Activated CD8-positive, alpha-beta memory T cell treated with anti-CD3 and anti-CD28 coated beads for 24 hours (primary cell): ENCODE results near the gene ARID3A.

Source experiments
- DNase-seq: peaks from one replicate; pipeline ENCODE4 v3.0.0-alpha.2; 2020

The ARID3A gene

DNA sequence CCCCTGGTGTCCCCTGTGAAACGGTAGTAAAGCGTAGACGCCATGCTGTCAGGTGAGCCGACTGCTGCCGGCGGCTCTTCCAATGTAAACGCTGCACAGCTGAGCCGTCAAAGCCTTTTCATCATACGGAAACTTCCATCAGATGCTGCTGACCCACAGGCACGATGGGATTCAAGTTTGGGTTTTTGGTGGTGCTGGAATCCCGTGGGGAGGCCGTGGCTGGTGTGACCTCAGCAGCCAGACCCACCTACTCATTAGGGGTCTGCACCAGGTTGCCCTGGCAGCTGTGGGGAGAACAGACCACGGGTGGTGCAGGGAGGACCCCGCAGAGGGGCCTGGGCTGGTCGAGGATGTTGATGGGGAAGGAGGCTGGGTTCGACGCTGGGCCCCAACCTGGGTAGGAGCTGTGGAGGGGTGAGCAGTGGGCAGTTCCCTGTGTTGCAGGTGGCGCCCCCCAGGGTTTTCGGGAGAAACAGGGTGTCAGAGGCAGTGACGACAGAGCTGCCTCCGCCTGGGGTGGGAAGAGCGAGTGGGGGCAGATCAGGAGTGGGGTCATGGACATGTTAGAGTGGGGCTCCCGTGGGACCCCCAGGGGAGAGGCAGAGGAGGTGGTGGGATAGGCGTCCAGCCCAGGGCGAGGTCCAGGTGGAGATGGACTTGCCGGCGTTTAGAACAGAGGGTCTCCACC lies 81.0 kb downstream of the ARID3A start:
- no peak for DNase-seq

DNA sequence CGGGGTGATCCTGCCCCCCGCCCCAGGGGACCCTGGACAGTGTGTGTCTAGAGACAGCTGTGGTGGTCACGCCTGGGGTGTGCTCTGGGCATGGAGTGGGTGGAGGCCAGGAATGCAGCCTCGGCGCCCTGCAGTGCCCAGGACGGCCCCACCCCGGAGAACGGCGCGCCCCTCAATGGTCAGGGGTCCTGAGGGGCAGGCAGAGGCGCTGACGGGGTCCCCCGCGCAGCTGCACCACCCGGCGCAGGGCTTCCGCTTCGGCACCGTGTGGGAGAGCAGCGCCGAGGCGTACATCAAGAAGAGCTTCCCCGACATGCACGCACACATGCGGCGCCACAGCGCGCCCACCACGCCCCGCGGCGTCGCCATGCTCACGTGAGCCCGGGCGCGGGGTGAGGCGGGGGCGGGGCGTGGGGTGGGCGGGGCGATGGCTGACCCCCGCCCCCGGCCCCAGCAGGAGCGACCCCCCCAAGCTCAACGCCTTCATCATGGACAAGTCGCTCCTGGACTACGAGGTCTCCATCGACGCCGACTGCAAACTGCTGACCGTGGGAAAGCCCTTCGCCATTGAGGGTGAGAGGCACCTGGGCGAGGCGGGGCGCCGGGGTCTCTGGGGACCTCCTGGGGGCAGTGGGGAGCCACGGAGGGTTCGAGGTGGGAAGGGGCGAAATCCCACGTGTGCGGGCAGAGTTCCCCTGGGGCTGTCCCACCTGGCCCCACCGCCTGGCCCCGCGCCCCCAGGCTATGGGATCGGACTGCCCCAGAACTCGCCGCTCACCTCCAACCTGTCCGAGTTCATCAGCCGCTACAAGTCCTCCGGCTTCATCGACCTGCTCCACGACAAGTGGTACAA lies 81.8 kb downstream of the ARID3A start:
- no peak for DNase-seq

DNA sequence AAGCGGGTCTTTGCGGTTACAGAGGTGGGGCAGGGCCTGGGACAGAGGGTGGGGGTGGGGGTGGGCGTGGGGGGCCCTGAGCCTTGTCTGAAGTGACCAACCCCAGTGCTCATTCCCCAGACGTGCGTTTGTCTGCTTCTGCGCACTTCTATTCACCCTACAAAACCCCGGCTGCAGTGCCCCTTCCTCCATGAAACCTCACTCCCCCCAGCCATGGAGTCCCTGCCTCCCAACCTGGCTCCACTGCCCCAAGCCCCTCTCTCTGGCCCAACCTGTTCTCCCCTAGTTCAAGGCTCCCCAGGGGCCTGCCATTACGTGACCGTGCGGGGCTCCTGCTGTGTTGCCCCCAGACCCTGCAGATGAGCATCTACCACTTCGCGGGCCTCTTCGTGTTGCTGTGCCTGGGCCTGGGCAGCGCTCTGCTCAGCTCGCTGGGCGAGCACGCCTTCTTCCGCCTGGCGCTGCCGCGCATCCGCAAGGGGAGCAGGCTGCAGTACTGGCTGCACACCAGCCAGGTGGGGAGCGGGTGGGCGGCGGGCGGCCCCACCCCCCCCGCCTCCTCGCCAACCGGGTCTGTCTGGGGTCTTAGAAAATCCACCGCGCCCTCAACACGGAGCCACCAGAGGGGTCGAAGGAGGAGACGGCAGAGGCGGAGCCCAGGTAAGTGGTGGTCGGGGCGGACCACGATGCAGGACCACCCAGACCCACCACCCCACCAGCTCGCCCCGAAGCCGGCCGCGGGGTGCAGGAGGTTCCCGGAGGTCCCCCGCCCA lies 82.6 kb downstream of the ARID3A start:
- no peak for DNase-seq

DNA sequence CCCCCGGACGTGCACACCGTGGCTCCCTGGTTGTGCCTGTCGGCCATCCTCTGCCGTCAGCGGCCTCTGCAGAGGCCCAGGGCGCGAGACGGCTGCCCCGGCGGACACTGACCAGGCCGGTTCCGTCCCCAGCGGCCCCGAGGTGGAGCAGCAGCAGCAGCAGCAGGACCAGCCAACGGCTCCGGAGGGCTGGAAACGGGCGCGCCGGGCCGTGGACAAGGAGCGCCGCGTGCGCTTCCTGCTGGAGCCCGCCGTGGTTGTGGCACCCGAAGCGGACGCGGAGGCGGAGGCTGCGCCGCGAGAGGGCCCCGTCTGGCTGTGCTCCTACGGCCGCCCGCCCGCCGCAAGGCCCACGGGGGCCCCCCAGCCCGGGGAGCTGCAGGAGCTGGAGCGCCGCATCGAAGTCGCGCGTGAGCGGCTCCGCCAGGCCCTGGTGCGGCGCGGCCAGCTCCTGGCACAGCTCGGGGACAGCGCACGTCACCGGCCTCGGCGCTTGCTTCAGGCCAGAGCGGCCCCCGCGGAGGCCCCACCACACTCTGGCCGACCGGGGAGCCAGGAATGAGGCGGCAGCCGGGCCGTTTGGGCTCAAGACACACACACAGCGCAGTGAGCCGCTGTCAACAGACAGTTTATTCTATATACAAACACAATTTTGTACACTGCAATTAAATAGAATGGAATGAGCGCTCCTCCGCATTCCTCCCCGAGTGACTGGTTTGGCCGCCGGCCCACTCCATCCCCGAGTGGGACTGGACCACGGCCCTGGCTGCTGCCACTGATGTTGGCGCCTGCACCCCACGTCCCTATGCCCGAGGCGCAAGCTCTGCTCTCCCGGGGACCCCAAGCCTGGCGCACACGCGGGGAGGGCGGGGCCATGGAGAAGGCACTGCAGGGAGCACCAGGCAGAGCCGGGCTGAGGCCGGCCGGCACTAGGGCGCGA lies 83.5 kb downstream of the ARID3A start:
- no peak for DNase-seq

DNA sequence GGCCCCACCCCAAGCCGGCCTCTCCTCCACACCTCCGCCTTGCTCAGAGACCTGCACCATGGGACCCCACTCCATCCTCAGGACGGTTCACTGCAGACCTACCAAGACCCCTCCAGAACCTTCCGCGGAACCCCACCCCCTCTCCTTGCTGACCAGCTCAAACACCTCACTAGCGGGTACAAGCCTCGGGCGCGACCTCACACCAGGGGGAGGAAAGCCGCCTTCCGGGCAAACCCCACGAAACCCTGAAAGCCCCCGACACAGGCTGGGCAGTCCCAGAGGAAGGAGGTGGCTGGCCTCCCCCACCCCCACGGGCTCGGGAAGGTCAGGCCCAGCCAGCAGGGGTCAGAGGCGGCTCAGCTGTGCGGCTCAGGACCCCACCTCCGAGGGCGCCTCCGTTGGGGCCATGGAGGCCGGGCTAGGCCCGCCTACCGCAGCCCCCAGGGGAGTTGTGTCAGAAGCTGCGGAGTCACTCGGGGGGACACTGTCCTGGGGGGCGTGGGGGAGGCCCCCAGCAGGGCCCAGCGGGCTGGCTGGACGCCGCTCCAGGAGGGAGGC lies 84.2 kb downstream of the ARID3A start:
- DNase-seq, result no peak

DNA sequence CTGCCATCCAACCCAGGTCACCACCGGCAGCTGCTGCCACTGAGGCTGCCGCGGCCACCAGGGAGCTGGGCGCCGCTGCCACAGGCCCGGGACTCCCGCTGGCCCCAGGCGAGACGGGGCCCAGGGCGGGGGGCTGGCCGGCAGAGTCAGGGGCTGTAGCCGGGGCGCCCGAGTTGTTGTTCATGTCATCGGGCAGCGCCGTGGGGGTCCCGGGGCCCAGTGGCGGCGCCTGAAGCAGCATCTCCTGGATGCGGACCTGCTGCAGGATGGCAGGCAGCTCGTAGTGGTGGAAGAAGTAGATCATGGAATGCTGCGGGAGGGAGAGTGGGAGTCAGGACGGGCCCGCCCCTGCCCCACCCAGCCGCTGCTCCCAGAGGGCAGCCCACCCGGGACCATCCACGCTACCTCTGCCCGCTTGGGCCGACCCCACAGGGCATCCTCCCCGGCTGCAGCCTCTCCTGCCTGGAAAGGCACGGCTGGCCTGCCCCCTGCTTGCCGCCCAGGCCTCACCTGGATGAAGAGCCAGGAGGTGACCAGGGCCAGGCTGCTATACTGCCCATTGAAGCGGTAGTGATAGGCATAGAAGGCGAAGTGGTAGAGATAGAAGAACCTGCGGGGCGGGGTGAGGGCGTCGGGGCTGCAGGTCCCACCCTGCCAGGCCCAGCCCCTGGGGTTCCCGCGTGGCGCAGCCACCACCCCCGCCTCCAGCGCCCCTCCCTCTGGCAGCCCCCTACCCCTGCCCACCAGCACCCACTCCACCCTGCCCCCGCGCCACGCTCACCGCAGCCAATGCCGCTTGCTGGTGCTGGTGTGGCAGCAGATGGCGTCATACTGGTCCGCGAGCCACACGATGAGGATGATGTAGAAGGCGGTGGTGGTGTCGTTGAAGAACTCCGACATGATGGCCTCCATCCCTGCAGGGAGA lies 85.0 kb downstream of the ARID3A start:
- DNase-seq, result no peak

DNA sequence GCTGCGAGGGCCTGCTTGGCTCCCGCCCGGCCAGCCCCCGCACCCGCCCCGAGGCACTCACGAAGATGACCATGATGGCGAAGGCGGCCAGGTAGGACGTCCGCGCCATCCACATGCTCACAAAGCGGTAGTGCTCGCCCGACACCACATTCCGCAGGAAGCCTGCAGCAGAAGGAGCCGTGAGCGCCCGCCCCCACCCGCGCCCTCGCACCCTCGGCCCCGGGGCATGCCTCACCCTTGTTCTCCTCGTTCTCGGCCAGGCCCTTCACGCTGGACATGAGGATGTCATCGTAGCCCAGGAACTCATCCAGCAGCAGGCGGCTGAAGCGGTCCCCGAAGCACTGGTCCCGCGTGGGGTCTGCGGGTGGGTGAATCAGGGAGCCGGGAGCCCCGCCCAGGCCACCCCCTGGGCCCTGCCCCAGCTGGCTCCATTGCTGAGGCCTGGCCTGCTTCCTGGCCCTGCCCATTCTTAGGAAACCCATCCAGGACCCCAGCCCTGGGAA lies 86.0 kb downstream of the ARID3A start:
- no peak for DNase-seq

DNA sequence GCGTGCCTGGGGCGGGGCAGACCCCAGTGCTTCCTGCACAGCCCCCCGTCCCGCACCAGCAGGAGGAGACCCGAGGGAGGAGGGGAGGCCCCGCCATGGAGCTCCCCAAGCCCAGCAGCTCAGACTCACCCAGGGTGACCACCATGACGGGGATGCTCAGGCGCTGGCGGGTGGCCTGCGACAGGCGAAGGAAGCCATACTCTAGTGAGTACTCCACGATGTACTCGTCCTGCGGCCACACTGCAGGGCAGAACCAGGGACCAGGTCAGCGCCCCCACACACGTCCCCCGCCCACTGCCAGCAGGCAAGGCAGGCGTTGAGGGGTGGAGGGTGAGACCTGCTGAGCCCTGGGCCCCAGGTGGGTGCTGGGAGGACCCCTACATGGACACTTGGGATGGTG lies 86.5 kb downstream of the ARID3A start:
- DNase-seq, result no peak

DNA sequence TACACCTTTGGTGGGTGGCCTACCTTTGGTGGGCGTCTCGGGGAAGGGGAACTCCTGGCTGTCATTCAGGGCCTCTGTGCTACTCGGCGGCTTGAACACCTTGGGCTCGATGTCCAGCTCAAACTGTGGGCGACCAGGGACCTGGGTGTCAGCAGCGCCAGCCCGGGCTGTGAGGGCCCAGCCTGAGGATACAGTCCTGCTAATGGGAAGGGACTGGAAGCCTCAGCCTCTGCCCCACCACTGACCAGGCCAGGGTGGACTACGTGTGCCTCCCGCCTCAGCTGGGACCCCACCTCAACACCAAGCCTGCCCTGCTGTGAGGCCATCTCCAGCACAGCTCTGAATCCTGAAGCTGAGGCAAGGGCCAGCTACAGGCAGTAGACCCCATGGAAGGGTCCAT lies 87.4 kb downstream of the ARID3A start:
- DNase-seq, result no peak

DNA sequence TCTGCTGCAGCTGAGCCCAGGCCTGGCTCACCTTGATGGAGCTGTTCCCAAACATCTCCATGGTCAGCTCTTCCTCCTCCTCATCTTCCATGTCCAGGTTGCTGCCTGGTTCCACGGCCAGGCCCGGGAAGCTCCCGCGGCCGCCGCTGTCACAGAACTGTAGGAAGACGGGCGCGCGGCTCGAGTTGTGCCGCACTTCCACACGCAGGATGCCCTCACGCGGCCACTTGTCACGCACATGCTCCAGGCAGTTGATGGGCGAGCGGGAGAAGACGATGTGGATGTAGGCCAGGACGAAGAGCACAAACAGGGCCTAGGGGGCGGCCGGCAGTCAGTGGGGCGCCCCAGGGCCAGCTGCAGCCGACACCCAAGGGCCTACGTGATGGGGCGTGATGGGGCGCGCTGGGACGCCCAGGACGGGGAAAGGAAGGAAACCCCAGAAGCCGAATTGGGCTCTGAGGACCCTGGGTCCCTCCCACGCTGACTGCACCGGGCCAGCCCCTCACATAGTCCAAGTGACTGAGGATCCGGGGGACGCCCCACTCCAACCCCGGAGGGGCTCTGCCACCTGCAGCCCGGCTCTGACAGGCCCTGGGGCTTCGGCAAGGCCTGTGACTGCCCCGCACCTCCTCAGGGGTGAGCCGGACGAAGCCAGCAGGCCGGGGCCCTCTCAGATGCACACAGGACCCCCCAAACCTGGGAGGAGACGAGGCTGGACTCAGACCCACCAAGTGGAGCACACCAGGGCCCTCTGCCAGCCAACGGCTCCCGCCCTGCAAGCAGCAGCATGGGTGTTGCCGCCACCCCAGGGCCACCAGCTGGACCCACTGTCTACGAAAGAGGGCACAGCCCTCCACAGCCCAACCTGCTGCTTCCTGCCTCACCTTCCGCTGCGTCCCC lies 88.6 kb downstream of the ARID3A start:
- no peak for DNase-seq

DNA sequence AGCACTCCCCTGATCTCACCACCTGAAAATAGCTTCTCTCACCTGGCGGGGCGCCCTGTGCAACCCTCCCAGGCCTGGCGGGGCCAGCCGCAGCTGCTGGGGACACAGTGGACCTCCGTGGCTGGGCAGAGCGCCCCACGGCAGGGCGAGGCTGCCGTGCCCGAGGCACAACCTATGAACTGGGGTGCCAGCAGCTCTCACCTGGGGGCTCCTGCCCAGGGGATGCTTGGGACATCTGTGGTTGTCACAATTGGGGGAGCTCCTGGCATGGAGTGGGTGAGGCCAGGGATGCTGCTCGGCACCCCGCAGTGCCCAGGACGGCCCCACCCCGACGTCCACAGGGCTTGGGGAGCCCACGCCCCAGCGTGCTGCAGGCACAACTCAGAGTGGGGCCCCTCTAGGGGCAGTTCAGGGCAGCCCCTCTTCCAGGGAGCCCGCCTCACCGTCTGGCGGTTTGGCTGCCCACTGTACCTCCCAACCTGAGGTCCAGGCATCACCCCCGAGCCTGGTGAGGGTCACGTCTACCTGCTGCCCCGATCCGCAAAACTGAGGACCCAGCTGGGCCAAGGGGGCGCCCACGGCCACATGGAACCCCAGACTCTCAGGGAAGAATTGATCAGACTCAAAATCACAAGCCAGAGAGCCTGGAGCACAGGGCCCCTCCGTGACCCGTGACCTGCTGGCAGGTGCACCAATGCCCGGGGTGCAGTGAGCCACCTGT lies 89.4 kb downstream of the ARID3A start:
- DNase-seq, result no peak

DNA sequence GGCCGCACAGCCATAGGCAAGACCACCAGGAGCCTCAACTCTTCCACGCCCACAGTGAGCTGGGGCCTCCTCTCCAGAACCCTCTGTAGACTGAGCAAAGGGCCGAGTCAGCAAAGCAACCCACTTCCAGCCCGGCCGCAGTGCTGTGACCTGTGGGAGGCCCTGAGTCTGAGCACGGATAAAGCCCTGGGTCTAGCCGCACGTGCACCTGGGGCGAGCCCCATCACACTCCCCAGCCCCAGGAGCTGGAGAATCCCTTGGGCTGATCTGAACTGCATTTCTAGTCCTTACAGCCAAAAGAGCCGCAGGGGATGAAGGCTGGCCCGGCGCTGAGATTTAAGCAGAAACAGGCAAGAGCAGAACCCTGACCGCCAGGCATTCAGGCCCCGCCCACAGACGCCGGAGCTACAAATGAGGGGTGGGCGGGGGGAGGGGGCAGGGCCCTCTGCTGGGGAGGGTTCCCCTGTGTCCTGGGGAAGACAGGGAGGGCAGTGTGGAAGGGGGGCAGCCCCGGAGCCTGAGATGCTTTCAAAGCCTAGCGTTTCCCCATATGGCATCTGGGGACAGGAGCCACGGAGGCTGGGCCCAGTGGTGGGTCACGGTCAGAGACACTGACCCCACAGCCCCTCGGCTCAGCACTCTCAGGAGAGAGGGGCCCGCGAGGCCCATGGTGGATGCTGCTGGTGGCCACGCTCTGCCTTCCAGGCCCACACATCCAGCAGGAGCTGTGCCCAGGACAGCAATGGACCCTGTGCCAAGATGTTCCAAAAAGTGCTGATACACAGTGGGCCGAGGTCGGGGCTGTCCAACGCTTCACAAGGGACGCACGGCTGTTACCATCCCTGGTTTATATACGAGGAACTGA lies 90.2 kb downstream of the ARID3A start:
- no peak for DNase-seq

DNA sequence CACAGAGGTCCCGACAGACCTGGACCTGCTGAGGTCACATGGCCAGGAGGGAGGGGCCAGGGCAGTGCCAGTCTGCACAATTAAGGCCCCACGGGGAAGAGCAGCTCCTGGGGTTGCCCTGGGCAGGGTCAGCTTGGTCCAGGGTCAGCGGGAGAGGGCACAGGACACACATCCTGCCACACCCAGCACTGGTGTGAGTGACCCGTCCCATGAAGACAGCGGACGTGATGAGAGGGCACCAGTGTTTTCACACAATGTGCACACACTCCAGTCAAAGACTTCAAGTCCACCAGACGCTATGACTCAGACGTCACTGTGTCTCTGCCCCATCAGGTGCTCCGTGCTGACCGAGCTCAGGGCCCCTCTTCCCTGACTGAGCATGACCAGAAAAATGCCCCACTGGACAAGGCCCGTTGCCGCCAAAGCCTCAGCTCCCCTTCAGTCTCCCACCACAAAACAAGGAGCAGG lies 90.8 kb downstream of the ARID3A start:
- DNase-seq, result no peak

DNA sequence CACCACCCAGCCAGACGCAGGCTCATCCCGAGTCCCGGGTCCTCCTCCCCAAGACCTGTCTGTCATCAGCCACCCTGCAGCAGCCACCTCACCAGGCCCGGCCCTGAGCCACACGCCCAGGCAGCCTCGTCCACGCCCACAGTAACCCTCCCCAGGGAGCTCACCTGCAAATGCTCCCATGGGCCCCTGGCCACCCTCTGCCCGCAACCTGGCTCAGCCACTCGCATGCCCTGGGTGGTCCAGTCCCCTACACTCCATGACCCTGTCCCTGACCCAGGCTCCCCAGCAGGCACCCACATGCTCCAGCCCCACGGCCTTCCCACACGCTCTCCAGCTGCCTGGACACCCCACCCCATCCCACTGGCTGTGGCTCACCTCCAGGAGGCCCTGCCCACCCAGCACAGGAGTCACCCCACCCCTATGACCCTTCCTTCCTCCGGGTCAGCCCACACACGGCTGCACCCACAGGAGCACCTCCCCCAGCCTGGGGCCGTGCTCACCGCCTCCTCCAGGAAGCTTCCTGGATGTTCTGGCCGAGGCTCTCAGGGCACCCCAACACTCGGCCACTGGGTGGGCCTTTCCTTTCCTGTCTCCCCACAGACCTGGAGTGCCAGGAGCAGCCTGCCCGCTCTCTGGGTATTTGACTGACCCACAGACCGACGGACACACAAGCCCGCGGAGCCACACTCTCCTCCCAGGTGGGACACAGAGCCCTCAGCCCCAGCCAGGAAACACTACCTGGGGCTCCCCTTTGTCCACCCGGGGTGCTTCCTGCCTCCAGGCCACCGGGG lies 91.5 kb downstream of the ARID3A start:
- no peak for DNase-seq

DNA sequence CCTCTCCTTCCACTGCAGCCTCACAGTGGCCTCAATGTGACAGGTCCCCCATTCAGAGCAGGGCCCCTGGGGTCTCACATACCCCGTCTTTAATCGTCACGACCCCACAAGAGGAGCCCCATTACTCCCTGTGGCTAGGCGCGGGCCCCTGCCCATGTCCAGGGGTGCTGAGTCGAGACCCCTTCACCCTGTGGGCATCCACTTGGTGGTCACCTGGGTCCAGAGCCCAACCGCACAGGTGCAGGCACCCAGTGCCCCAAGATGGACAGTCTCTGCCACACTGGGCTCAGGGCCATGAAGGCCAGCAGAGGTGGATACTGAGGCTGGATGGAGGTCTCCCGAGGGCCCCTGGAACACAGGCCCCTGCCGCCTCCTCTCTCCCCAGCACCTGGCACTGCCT lies 92.1 kb downstream of the ARID3A start:
- DNase-seq, result no peak

DNA sequence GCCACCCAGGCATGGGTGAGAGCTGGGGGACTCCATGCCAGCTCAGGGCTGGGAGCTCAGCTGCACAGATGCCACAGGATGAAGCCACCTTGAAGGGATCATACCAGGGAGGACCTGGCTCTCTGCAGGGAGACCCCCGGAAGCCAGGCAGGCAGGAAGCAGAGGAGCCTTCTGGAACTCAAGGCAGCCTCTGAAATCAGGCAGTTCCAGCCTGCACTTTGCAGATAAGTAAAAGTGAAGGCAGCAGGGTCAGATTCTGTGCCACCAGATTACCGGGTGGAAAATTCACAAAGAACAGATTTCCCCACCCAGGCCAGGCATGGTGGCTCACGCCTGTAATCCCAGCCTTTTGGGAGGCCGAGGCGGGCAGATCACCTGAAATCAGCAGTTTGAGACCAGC lies 92.6 kb downstream of the ARID3A start:
- no peak for DNase-seq
